NT2/D1 (cell line): Measurements from ENCODE around the gene FAM151B.

Experiments used
- SUZ12 ChIP-seq: IDR thresholded peaks from 2 replicates; pipeline ENCODE4 v1.6.1; 2011; ENCODE audit not compliant: insufficient read length, insufficient read depth; ENCODE audit errors: extremely low read depth
- ZNF274 ChIP-seq: IDR thresholded peaks from 2 replicates; pipeline ENCODE4 v1.6.1; 2011; ENCODE audit warnings: mild to moderate bottlenecking, low read depth, low read length

DNA sequence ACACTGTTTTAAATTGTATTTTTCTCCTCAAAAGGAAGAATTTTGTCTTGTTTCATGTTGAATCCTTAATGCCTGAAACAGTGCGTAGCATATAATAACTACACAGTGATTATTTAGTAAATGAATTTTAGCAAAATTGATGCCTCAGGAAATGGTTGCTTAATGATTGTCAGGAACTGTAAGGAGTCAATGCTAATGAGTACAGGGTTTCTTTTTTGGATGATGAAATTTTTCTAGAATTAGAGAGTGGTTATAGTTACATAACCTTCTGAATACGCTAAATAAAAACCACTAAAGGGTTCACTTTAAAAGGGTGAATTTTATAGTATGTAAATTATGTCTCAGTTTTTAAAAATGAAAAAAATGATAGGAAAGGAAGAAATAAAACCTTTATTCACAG lies 14.9 kb downstream of the FAM151B start:
- no peak for TF ChIP-seq SUZ12
- TF ChIP-seq ZNF274 = no peak
